ENCODE results near the gene SEC14L2.

Gene SEC14L2

GRCh38 chr22:30432096-30432495 is 35.3 kb downstream of the SEC14L2 start:
- TF ChIP-seq FOXP2 (optimal IDR thresholded peaks at IDR 0.05; ENCODE audit: control extremely low read depth, extremely low read length, insufficient read depth) (no peak), EZH2 (IDR thresholded peaks at IDR 0.05) (no peak), POLR2AphosphoS5 (IDR thresholded peaks at IDR 0.05; ENCODE audit: borderline replicate concordance, low read depth, low read length) (no peak)
- Histone ChIP-seq H3K4me3 (no peak overlapping the region), H3K9ac (ENCODE audit: insufficient read length) (no peak overlapping the region), H3K36me3 (ENCODE audit: insufficient read depth, low read length) (peaks cover 8% of the 10 kb centered on the region; the same call in 1 of the 2 replicates), H3K9me3 (ENCODE audit: low read depth, low read length) (no peaks in the 10 kb centered on the region), H3K27ac (no peak overlapping the region)
- DNase-seq (ENCODE audit: low read depth, low spot score): no peak

- no peaks in the 10 kb centered on the region for H3K9me3 ChIP-seq (ENCODE audit: low read depth, low read length)
- TF ChIP-seq FOXP2 (optimal IDR thresholded peaks at IDR 0.05; ENCODE audit: control extremely low read depth, extremely low read length, insufficient read depth): no peak
- TF ChIP-seq EZH2 (IDR thresholded peaks at IDR 0.05): no peak
- TF ChIP-seq POLR2AphosphoS5 (IDR thresholded peaks at IDR 0.05; ENCODE audit: borderline replicate concordance, low read depth, low read length): no peak
- H3K27ac ChIP-seq: no peak overlapping the region
- peaks cover 4% of the 10 kb centered on the region; the same call in 1 of the 2 replicates for H3K36me3 ChIP-seq (ENCODE audit: insufficient read depth, low read length)
- DNase-seq (ENCODE audit: low read depth, low spot score): no peak
- no peak overlapping the region for H3K9ac ChIP-seq (ENCODE audit: insufficient read length)
- H3K4me3 ChIP-seq: no peak overlapping the region
Measured at GRCh38 chr22:30432520-30432919, 35.7 kb downstream of the SEC14L2 start.

GRCh38 chr22:30433227-30433626 is 36.4 kb downstream of the SEC14L2 start:
- H3K9ac ChIP-seq (ENCODE audit: insufficient read length): no peak overlapping the region
- no peak overlapping the region for H3K4me3 ChIP-seq
- no peak overlapping the region for H3K27ac ChIP-seq
- DNase-seq (ENCODE audit: low read depth, low spot score): no peak
- no peaks in the 10 kb centered on the region for H3K9me3 ChIP-seq (ENCODE audit: low read depth, low read length)
- H3K36me3 ChIP-seq (ENCODE audit: insufficient read depth, low read length): no peaks in the 10 kb centered on the region
- TF ChIP-seq FOXP2 (optimal IDR thresholded peaks at IDR 0.05; ENCODE audit: control extremely low read depth, extremely low read length, insufficient read depth) (no peak), POLR2AphosphoS5 (IDR thresholded peaks at IDR 0.05; ENCODE audit: borderline replicate concordance, low read depth, low read length) (no peak), EZH2 (IDR thresholded peaks at IDR 0.05) (no peak)

GRCh38 chr22:30433773-30434172 is 37.0 kb downstream of the SEC14L2 start:
- Histone ChIP-seq H3K9me3 (ENCODE audit: low read depth, low read length) (no peaks in the 10 kb centered on the region), H3K4me3 (no peak overlapping the region), H3K9ac (ENCODE audit: insufficient read length) (no peak overlapping the region), H3K36me3 (ENCODE audit: insufficient read depth, low read length) (no peaks in the 10 kb centered on the region), H3K27ac (no peak overlapping the region)
- no peak for DNase-seq (ENCODE audit: low read depth, low spot score)
- no peak for TF ChIP-seq FOXP2 (optimal IDR thresholded peaks at IDR 0.05; ENCODE audit: control extremely low read depth, extremely low read length, insufficient read depth)
- no peak for TF ChIP-seq POLR2AphosphoS5 (IDR thresholded peaks at IDR 0.05; ENCODE audit: borderline replicate concordance, low read depth, low read length)
- no peak for TF ChIP-seq EZH2 (IDR thresholded peaks at IDR 0.05)

- DNase-seq (ENCODE audit: low read depth, low spot score): no peak
- no peak for TF ChIP-seq FOXP2 (optimal IDR thresholded peaks at IDR 0.05; ENCODE audit: control extremely low read depth, extremely low read length, insufficient read depth)
- TF ChIP-seq POLR2AphosphoS5 (IDR thresholded peaks at IDR 0.05; ENCODE audit: borderline replicate concordance, low read depth, low read length): no peak
- TF ChIP-seq EZH2 (IDR thresholded peaks at IDR 0.05): no peak
- no peaks in the 10 kb centered on the region for H3K9me3 ChIP-seq (ENCODE audit: low read depth, low read length)
- H3K9ac ChIP-seq (ENCODE audit: insufficient read length): peak overlapping the region; percentile 42
- no peaks in the 10 kb centered on the region for H3K36me3 ChIP-seq (ENCODE audit: insufficient read depth, low read length)
- H3K4me3 ChIP-seq: peak overlapping the region; percentile 79
- H3K27ac ChIP-seq: peak overlapping the region; percentile 91
Measured at GRCh38 chr22:30434843-30435242, 38.0 kb downstream of the SEC14L2 start.

DNA sequence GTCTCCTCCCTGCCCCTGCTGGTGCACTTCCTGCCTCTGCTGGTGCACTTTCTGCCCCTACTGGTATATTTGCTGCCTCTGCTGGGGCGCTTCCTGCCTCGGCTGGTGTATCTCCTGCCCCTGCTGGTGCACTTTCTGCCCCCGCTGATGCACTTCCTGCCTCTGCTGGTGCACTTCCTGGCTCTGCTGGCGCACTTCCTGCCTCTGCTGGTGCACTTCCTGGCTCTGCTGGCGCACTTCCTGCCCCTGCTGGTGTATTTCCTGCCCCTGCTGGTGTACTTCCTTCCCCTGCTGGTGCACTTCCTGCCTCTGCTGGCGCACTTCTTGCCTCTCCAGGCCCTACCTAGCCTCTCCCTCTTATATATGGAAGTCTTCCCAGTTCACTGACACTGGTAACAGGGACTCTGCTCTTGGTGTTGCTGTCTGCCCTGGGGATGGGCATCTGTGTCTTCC is 38.9 kb downstream of the SEC14L2 start:
- peak overlapping the region; percentile 94 for H3K27ac ChIP-seq
- TF ChIP-seq EZH2 (IDR thresholded peaks at IDR 0.05): no peak
- TF ChIP-seq POLR2AphosphoS5 (IDR thresholded peaks at IDR 0.05; ENCODE audit: borderline replicate concordance, low read depth, low read length): peak; percentile 36; the same call in 1 of the 2 replicates
- TF ChIP-seq FOXP2 (optimal IDR thresholded peaks at IDR 0.05; ENCODE audit: control extremely low read depth, extremely low read length, insufficient read depth): no peak
- peak overlapping the region; percentile 79 for H3K4me3 ChIP-seq
- no peaks in the 10 kb centered on the region for H3K36me3 ChIP-seq (ENCODE audit: insufficient read depth, low read length)
- DNase-seq (ENCODE audit: low read depth, low spot score): peak; percentile 84
- H3K9ac ChIP-seq (ENCODE audit: insufficient read length): peak overlapping the region; percentile 63
- H3K9me3 ChIP-seq (ENCODE audit: low read depth, low read length): no peaks in the 10 kb centered on the region

DNA sequence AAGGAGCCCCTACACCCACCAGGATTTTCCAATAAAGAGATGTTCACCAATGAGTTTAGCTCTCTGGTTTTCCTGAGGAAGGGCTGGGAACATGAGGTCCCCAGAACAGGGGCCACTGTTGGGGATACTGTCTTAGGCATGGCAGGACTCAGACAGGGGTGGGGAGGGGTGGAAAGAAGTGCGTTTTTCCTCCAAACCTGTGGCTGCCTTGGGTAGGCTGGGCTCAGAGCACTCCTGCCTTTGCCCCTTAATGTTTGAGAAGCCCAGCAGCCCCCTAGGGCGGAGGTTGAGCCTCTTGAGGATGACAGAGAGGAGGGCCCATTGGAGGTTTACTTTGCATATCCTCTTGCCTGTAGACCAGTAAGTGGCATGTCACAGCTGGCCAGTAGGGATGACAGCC is 39.4 kb downstream of the SEC14L2 start:
- no peaks in the 10 kb centered on the region for H3K36me3 ChIP-seq (ENCODE audit: insufficient read depth, low read length)
- peak overlapping the region; percentile 79 for H3K4me3 ChIP-seq
- no peaks in the 10 kb centered on the region for H3K9me3 ChIP-seq (ENCODE audit: low read depth, low read length)
- H3K27ac ChIP-seq: peak overlapping the region; percentile 94
- no peak for DNase-seq (ENCODE audit: low read depth, low spot score)
- TF ChIP-seq EZH2 (IDR thresholded peaks at IDR 0.05): no peak
- TF ChIP-seq FOXP2 (optimal IDR thresholded peaks at IDR 0.05; ENCODE audit: control extremely low read depth, extremely low read length, insufficient read depth): no peak
- TF ChIP-seq POLR2AphosphoS5 (IDR thresholded peaks at IDR 0.05; ENCODE audit: borderline replicate concordance, low read depth, low read length): no peak
- H3K9ac ChIP-seq (ENCODE audit: insufficient read length): peak overlapping the region; percentile 63

- H3K36me3 ChIP-seq (ENCODE audit: insufficient read depth, low read length): no peaks in the 10 kb centered on the region
Measured at GRCh38 chr22:30438559-30438958, 41.7 kb downstream of the SEC14L2 start.

DNA sequence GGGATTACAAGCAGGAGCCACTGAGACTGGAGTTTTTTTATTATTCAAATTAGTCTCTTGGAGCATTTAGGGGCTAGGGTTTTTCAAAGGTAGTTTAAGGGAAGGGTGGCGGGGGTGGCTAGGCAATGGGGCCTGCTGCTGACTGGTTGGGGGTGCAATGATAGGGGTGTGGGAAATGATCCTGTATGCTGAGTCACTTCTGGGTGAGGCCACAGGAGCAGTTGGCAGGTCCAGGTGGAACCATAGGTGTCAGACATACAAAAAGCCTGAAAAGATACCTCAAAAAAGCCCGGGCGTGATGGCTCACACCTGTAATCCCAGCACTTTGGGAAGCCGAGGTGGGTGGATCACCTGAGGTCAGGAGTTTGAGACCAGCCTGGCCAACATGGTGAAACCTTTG is 42.4 kb downstream of the SEC14L2 start:
- no peak overlapping the region for H3K4me3 ChIP-seq
- TF ChIP-seq FOXP2 (optimal IDR thresholded peaks at IDR 0.05; ENCODE audit: control extremely low read depth, extremely low read length, insufficient read depth) (no peak), POLR2AphosphoS5 (IDR thresholded peaks at IDR 0.05; ENCODE audit: borderline replicate concordance, low read depth, low read length) (no peak), EZH2 (IDR thresholded peaks at IDR 0.05) (no peak)
- H3K27ac ChIP-seq: no peak overlapping the region
- DNase-seq (ENCODE audit: low read depth, low spot score): no peak
- H3K36me3 ChIP-seq (ENCODE audit: insufficient read depth, low read length): no peaks in the 10 kb centered on the region
- H3K9me3 ChIP-seq (ENCODE audit: low read depth, low read length): no peaks in the 10 kb centered on the region
- no peak overlapping the region for H3K9ac ChIP-seq (ENCODE audit: insufficient read length)

More at GRCh38 chr22:30438559-30438958, 41.7 kb downstream of the SEC14L2 start:
- H3K4me3 ChIP-seq: no peak overlapping the region
- H3K27ac ChIP-seq: no peak overlapping the region
- no peak overlapping the region for H3K9ac ChIP-seq (ENCODE audit: insufficient read length)
- DNase-seq (ENCODE audit: low read depth, low spot score): no peak
- H3K9me3 ChIP-seq (ENCODE audit: low read depth, low read length): no peaks in the 10 kb centered on the region
- no peak for TF ChIP-seq FOXP2 (optimal IDR thresholded peaks at IDR 0.05; ENCODE audit: control extremely low read depth, extremely low read length, insufficient read depth)
- no peak for TF ChIP-seq EZH2 (IDR thresholded peaks at IDR 0.05)
- no peak for TF ChIP-seq POLR2AphosphoS5 (IDR thresholded peaks at IDR 0.05; ENCODE audit: borderline replicate concordance, low read depth, low read length)

Data from SK-N-MC (cell line).